K562 (cell line): ENCODE results near the gene NAT14. TPM values are rescaled to one million over a fixed set of nuclear protein-coding genes. Genes with fewer than 3 reads are reported as not detected.

Source experiments
- ATAC-seq: fragments of 200-7000 bp; cut with Tn5 transposase; 3 replicates; pipeline ENCODE4 v1.9.1; 2020; ENCODE audit warnings: moderate library complexity
- BruUV-seq: library from RNA; stranded (reverse); fragments of 400-500 nt; replicated peaks from 2 replicates; lab custom pipeline; 2021; lab: Mats Ljungman, UMichigan
- CTCF ChIA-PET: fragments of 300-600 bp; formaldehyde crosslinking; extraction: SDS; loops from one replicate; lab custom pipeline; 2021; ENCODE audit warnings: low intra/inter-chr PET ratio; lab: Yijun Ruan, JAX
- POLR2A ChIA-PET: fragments of 300-600, 350-650 bp; sonication (Branson Sonifier 250); formaldehyde crosslinking; extraction: SDS; loops from one replicate; lab custom pipeline; 2021; ENCODE audit warnings: antibody characterized with exemption, inconsistent platforms; lab: Yijun Ruan, JAX
- DNase-seq, 4 experiments: peaks; one replicate each; pipeline versions ENCODE4 v3.0.0 to v3.0.0-alpha.2; 2011 to 2018; ENCODE audit warnings: low spot score in 3 of 4, mixed read lengths in 3 of 4; ENCODE audit errors: extremely low read depth in 1 of 4
- FAIRE-seq: peaks from 2 replicates; lab custom pipeline; 2011; peaks lifted over from hg19 to GRCh38; lab: Jason Lieb, UNC
- H2AFZ ChIP-seq: 2 replicates; pipeline ENCODE4 v1.6.0; 2011; ENCODE audit warnings: low read depth, low read length, control low read depth, inconsistent platforms
- H3K27ac ChIP-seq: fragments of 200-600 bp; 3 replicates; pipeline ENCODE4 v1.8.0; 2011; ENCODE audit warnings: low read depth, mild to moderate bottlenecking, control low read depth, inconsistent platforms, low read length, moderate library complexity, mixed read lengths; ENCODE audit errors: extremely low read depth
- H3K27me3 ChIP-seq, 2 experiments: fragments of 300-600 bp in 1 of 2; 2 replicates in 1 of 2; 3 replicates in 1 of 2; pipeline versions ENCODE4 v1.6.0 to v1.8.0; 2011; ENCODE audit warnings: inconsistent platforms in 2 of 2, low read length in 2 of 2, mild to moderate bottlenecking in 1 of 2, mixed read lengths in 1 of 2, moderate library complexity in 1 of 2; ENCODE audit not compliant: control insufficient read depth in 2 of 2, insufficient read depth in 2 of 2
- H3K36me3 ChIP-seq: fragments of 300-600 bp; 3 replicates; pipeline ENCODE4 v1.8.0; 2011; ENCODE audit warnings: mild to moderate bottlenecking, low read length, inconsistent platforms; ENCODE audit not compliant: control insufficient read depth, insufficient read depth
- H3K4me1 ChIP-seq, 2 experiments: fragments of 200-600 bp in 1 of 2; replicated peaks in 1 of 2; 2 replicates in 1 of 2; 3 replicates in 1 of 2; pipeline versions ENCODE4 v1.5.1 to v1.8.0; 2011; ENCODE audit warnings: inconsistent platforms in 2 of 2, low read length in 2 of 2, mild to moderate bottlenecking in 1 of 2, mixed read lengths in 1 of 2, moderate library complexity in 1 of 2; ENCODE audit not compliant: control insufficient read depth in 2 of 2, insufficient read depth in 2 of 2
- H3K4me2 ChIP-seq: 2 replicates; pipeline ENCODE4 v1.6.1; 2011; ENCODE audit warnings: low read length, control low read depth, inconsistent platforms, mixed read lengths; ENCODE audit not compliant: insufficient read depth
- H3K4me3 ChIP-seq: fragments of 200-600 bp; sonication (generic), shearing (Covaris generic); 2 replicates; pipeline ENCODE4 v1.5.1; 2016; ENCODE audit warnings: control low read depth, inconsistent platforms
- H3K79me2 ChIP-seq: fragments of 200-600 bp; 3 replicates; pipeline ENCODE4 v1.8.0; 2011; ENCODE audit warnings: low read length, inconsistent platforms; ENCODE audit not compliant: control insufficient read depth, insufficient read depth
- H3K9ac ChIP-seq, 2 experiments: 2 replicates each; pipeline versions ENCODE4 v1.6.0 to v1.6.1; 2011; ENCODE audit warnings: low read depth in 2 of 2, low read length in 2 of 2, control low read depth in 1 of 2, inconsistent platforms in 1 of 2, mild to moderate bottlenecking in 1 of 2, mixed read lengths in 1 of 2; ENCODE audit not compliant: insufficient read depth in 1 of 2
- H3K9me1 ChIP-seq: one replicate; pipeline ENCODE4 v1.6.0; 2011; ENCODE audit warnings: inconsistent platforms, mild to moderate bottlenecking, low read length, moderate library complexity; ENCODE audit not compliant: control insufficient read depth, insufficient read depth
- H3K9me3 ChIP-seq: replicated peaks from 2 replicates; pipeline ENCODE4 v1.5.1; 2011; ENCODE audit warnings: low read depth, low read length, inconsistent platforms; ENCODE audit not compliant: control insufficient read depth, insufficient read depth
- H4K20me1 ChIP-seq: replicated peaks from 2 replicates; pipeline ENCODE4 v1.6.1; 2011; ENCODE audit warnings: low read length, inconsistent platforms, mixed read lengths; ENCODE audit not compliant: control insufficient read depth, insufficient read depth
- ARID4B ChIP-seq: sonication (generic); formaldehyde crosslinking; IDR thresholded peaks from 2 replicates; pipeline ENCODE4 v1.8.0; 2022; ENCODE audit warnings: mild to moderate bottlenecking, missing genetic modification reagents
- ATF1 ChIP-seq, 2 experiments: fragments of 450-650 bp in 1 of 2; IDR thresholded peaks; 2 replicates each; pipeline ENCODE4 v1.6.1; 2016; ENCODE audit warnings: missing compliant biosample characterization in 1 of 2, missing genetic modification characterization in 1 of 2
- CEBPB ChIP-seq: fragments of 450-650 bp; IDR thresholded peaks from 2 replicates; pipeline ENCODE4 v1.6.1; 2016; ENCODE audit warnings: missing genetic modification characterization, missing compliant biosample characterization
- MEF2A ChIP-seq: IDR thresholded peaks from 2 replicates; pipeline ENCODE4 v1.6.1; 2011; ENCODE audit warnings: low read depth, mild to moderate bottlenecking, low read length, moderate library complexity; ENCODE audit not compliant: control insufficient read depth
- NFIC ChIP-seq: fragments of 450-650 bp; IDR thresholded peaks from 2 replicates; pipeline ENCODE4 v1.6.1; 2017; ENCODE audit warnings: mild to moderate bottlenecking, inconsistent platforms
- ZBTB11 ChIP-seq, 3 experiments: fragments of 200-800 bp in 1 of 3; fragments of 250-450 bp in 1 of 3; fragments of 450-650 bp in 1 of 3; sonication (Bioruptor Pico) in 1 of 3; sonication (Bioruptor generic) in 1 of 3; formaldehyde crosslinking in 1 of 3; IDR thresholded peaks; 2 replicates each; pipeline versions ENCODE4 v1.6.1 to v1.8.0; 2016 to 2022; ENCODE audit warnings: mild to moderate bottlenecking in 2 of 3, missing genetic modification characterization in 2 of 3, missing compliant biosample characterization in 1 of 3, moderate library complexity in 1 of 3
- WGBS: fragments of 100-300 bp; shearing (Covaris generic); methylation state at CpG from one replicate; pipeline ENCODE4 v1.1.6; 2016; ENCODE audit warnings: low coverage, mixed read lengths; ENCODE audit not compliant: insufficient coverage; ENCODE audit errors: missing lambda C conversion rate; 5-methylcytosine and 5-hydroxymethylcytosine counted together
- in situ Hi-C: fragments of 300-500 bp; cut with MboI; formaldehyde crosslinking; loops from 4 replicates; pipeline ENCODE4 v1.15.0; 2018; ENCODE audit warnings: inconsistent platforms, mixed read lengths
- intact Hi-C: fragments of 100-400 bp; cut with micrococcal nuclease; formaldehyde crosslinking; loops from 2 replicates; pipeline ENCODE4 v1.14.2; 2022
- polyA plus RNA-seq, 8 experiments: library from polyadenylated mRNA; depleted of rRNA in 4 of 8; stranded (reverse) in 5 of 8; unstranded in 3 of 8; fragments of >200 nt; fragmentation: Nextera tagmentation in 2 of 8; fragmentation: Illumina TruSeq in 1 of 8; extraction: Ambion mirVana in 2 of 8; extraction: Trizol in 1 of 8; gene quantifications; 2 replicates each; pipeline versions ENCODE4 v1.2.1 to v1.2.3, GENCODE V29; 2011 to 2014; ENCODE audit warnings: inconsistent platforms in 1 of 8, missing spikeins in 1 of 8
- total RNA-seq, 7 experiments: library from RNA; depleted of rRNA in 6 of 7; stranded (reverse); fragments of >200 nt in 6 of 7; fragmentation: Illumina TruSeq in 2 of 7; extraction: Trizol in 2 of 7; gene quantifications; 2 replicates each; pipeline versions ENCODE4 v1.2.1 to v1.2.3, GENCODE V29; 2011 to 2021; ENCODE audit warnings: low replicate concordance in 1 of 7
- TF ChIP-seq, protein P1 (sequence below): sonication (generic); formaldehyde crosslinking; IDR thresholded peaks from 2 replicates; pipeline ENCODE4 v1.4.0; 2020; ENCODE audit warnings: mild to moderate bottlenecking, missing genetic modification reagents
- TF ChIP-seq, protein P2 (sequence below): fragments of 450-650 bp; conservative IDR thresholded peaks from 2 replicates; pipeline ENCODE4 v1.6.1; 2016; ENCODE audit warnings: missing genetic modification characterization, low read depth, mild to moderate bottlenecking, missing compliant biosample characterization, moderate library complexity

NAT14 gene
- total and polyA plus RNA-seq, 9 of the 15 experiments (the other 6 are each of a cell fraction or from before 2014, with no cell fraction given) = 2.4 to 77.0 (median 26.7) TPM

DNA sequence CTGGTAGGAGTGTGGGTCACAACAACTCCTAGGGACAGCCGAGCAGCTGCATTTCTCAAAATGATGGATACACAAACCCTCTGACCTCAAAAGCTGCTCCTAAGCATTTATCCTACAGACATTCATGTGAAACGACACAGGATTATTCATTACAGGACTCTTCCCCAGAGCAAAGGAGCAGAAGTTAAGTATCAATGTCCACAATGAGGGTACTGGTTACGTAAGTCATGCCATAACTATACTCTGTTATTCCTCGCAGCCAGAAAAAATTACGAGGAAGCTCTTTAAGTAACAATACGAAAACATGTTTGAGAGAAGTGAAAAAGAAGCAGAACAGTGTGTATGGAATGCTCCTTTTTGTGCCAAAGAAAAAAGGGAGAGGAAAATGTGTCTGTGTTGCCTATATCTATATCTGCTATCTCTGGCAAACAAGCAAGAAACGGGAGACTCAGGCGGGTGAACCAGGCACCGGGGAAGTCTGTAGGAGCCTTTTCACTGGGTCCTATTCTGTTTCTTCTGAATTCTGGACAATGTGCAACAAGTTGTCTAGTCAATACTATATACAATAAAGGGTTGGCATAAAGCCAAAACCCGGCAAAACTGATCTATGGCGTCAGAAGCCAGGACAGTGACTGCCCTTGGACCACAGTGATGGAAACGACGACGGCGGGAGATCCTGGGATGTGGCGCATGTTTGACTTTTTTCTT is 24.9 kb upstream of the NAT14 start:
- Histone ChIP-seq H3K4me1 (peaks cover 21 to 71% of the 10 kb centered on the region in 2 experiments), H3K36me3 (peaks cover 30% of the 10 kb centered on the region; the same call in 2 of the 3 replicates), H3K9me1 (no peaks in the 10 kb centered on the region), H3K4me2 (peak overlapping the region; percentile 87), H3K4me3 (peak overlapping the region; percentile 81), H3K27me3 (no peaks in the 10 kb centered on the region), H4K20me1 (no peaks in the 10 kb centered on the region), H3K27ac (peak overlapping the region; percentile 55), H3K79me2 (peaks cover 43% of the 10 kb centered on the region), H3K9ac (peak overlapping the region; percentile 56 to 87; a peak in 3 of 4 replicates), H2AFZ (no peak overlapping the region; the same call in 1 of the 2 replicates), H3K9me3 (no peaks in the 10 kb centered on the region)
- WGBS = 12% methylated on average over 16 of the region's 16 CpGs
- ChIA-PET CTCF (no interaction called here), POLR2A (interaction anchor here (0.6 to 2.2 kb wide), 4 partner anchors 16 to 244 kb away, joined by 3 to 6 read pairs (median 4); partner anchors contain the start of gene ZNF628)
- BruUV-seq = TSS peak; percentile 72
- ATAC-seq (no peak), FAIRE-seq (peak; percentile 66), DNase-seq (peak in 1 of 4 experiments; percentile 47)
- intact Hi-C loops (no loop called here), in situ Hi-C loops (no loop called here)
- TF ChIP-seq, protein P1, sequence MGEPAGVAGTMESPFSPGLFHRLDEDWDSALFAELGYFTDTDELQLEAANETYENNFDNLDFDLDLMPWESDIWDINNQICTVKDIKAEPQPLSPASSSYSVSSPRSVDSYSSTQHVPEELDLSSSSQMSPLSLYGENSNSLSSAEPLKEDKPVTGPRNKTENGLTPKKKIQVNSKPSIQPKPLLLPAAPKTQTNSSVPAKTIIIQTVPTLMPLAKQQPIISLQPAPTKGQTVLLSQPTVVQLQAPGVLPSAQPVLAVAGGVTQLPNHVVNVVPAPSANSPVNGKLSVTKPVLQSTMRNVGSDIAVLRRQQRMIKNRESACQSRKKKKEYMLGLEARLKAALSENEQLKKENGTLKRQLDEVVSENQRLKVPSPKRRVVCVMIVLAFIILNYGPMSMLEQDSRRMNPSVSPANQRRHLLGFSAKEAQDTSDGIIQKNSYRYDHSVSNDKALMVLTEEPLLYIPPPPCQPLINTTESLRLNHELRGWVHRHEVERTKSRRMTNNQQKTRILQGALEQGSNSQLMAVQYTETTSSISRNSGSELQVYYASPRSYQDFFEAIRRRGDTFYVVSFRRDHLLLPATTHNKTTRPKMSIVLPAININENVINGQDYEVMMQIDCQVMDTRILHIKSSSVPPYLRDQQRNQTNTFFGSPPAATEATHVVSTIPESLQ (CRISPR knock-in tag) = 0 out of 2 replicates have a peak, but pooled peaks have one; percentile 79
- TF ChIP-seq ARID4B (no peak; the same call in 1 of the 2 replicates), ZBTB11 (CRISPR knock-in tag; IDR thresholded peaks at IDR 0.05) (no peak), CEBPB (tag) (peak; percentile 62), MEF2A (no peak), NFIC (peak; percentile 96), ATF1 (CRISPR knock-in tag; IDR thresholded peaks at IDR 0.05) (no peak), ATF1 (tag; IDR thresholded peaks at IDR 0.05) (peak; percentile 28)
- TF ChIP-seq, protein P2, sequence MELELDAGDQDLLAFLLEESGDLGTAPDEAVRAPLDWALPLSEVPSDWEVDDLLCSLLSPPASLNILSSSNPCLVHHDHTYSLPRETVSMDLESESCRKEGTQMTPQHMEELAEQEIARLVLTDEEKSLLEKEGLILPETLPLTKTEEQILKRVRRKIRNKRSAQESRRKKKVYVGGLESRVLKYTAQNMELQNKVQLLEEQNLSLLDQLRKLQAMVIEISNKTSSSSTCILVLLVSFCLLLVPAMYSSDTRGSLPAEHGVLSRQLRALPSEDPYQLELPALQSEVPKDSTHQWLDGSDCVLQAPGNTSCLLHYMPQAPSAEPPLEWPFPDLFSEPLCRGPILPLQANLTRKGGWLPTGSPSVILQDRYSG (tag) = peak; percentile 42; the same call in 1 of the 2 replicates
